ENCODE results near the gene TMEM184A.

TMEM184A gene

DNA sequence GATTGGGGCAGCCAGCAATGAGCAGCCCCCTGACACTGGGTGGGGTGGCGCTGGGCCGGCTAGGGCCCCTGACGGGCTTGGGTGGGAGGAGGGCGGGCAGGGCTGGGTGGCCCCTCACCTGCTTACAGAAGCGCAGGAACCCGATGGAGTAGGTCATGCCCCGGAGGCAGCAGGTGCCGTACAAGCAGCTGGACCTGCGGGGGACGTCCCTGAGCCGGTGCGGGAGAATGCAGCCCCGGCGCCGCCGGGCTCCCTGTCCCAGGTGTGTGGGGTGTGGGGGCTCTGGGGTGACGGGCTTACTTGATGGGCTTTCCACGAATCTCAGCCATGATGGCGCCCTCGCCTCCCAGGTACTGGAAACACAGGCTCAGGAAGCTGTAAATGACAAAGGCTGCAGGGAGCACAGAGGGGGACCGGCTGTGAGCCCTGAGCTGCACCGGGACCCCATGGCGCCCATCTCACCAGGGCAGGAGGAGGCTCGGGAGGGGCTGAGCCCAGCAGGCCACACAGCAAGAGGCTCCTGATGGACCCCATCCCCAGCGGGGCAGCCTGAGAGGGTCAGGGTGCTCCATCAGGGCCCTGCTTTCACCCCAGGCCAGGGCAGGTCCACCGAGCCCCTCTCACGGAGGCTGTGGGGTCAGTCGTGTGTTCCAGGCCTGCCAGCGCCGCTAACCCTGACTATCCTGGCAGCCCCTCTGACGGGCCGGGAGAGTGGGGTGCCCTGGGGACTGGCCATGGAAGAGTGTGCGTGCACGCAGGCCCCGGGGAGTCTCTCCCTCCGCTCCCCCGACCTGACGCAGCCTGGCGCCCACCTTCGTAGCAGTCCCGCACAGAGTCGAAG lies 5.8 kb downstream of the TMEM184A start:
- no peak for DNase-seq

- no peak for DNase-seq
Observed at GRCh38 chr7:1549357-1550004, 6.5 kb downstream of the TMEM184A start.

DNA sequence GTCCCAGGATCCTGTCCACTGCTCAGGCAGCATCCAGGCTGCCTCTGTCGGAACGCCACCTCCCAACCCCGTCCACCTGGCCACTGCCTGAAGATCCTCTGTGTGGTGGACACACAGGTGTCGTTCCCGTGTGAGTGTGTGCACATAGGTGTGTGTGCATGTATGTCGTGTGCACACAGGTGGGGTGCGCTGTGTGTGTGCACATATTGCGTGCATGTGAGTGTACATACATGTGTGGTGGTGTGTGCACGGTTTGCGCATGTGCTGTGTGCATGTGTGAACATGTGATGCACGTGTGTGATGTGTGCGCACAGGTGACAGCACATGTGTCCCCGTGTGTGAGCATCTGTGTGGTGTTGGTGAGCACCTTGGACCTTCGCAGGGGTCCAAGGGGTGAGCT lies 7.1 kb downstream of the TMEM184A start:
- DNase-seq: no peak

DNA sequence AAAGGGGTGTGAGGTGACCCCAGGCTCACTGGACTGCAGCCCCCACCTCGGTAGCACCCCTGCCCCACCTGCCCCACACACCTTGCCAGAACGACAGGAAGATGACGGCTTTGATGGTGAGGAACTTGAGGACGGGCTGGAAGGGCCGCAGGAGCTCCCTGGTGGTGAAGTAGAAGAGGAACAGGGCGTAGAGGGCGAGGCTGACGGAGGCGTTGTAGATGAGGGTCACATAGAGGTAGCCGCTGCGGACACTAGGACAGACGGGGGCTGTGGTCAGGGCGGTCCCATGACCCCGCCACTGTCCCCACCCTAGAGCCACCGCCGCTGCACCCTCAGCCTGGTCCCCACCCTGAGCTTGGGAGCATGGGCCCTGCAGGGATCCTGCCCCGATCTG lies 7.6 kb downstream of the TMEM184A start:
- no peak for DNase-seq

DNA sequence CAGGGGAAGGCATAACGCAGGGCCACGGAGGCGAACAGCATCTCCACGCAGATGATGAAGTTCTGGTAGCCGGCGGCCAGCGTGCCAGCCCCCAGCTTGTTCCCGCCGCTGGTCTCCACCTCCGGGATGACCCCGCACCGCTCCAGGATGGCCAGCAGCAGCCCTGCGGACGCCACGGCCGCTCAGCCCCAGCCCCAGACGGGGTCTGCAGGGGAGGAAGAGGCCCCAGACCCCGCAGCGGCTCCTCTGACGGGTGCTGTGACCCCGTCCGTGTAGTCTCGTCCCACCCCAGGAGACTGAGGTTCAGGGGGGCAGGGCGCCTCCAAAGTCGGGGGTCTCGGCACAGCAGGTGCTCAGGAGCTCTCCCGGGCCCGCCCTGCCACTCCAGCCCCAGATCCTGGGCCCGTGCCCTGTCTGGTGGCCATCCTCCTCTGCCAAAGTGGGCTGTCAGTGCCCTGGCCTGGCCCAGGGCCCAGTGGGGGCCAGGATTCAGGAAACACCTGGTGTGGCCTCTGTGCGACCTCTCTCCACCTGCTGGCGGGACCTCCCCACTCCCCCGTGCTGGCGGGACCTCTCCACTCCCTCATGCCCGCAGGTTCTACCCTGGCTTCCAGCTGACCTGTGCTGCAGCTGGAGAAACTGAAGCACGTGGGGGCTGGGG lies 8.1 kb downstream of the TMEM184A start:
- DNase-seq: no peak

- no peak for DNase-seq
Observed at GRCh38 chr7:1546909-1547776, 8.9 kb downstream of the TMEM184A start.

- DNase-seq: no peak
Observed at GRCh38 chr7:1546274-1546908, 9.6 kb downstream of the TMEM184A start.

DNA sequence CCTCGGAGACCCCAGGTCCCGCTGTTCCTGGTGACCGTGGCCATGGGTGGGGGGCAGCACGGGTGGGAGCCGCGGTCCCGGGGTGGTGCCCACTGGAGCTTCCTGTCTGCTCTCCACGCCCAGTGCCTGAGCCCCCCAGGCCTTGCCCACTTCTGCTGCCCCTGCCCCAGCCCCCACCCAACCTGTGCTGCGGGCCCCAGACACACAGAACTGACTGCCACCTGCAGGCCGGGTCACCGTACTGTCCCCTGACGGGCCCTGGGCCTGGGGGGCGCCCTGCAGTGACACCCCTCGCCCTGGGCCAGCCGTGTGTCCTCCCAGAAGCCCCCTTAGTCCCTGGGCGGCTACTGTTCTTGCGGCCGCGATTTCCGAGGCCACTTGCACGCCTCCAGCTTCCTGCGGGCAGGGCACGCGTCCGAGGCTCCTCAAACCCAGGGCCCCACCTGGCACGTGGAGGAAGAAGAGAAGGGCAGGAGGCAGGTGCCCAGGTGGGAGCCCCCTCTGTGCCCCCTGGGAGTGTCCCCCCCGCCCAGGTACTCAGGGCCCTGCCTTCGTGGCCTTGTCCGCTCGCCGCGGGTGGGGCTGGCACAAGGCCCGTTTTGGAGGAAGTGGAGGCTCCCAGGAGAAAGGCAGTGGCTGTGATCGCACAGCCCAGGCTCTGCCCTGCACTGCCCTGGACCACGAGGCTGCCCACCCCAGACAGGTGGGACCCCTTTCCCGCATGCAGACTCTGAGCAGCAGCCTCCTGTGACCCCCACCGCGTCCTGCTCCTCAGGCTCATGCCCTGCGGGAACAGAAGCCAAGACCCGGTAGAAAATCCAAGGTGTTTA lies 10.4 kb downstream of the TMEM184A start:
- no peak for DNase-seq

DNA sequence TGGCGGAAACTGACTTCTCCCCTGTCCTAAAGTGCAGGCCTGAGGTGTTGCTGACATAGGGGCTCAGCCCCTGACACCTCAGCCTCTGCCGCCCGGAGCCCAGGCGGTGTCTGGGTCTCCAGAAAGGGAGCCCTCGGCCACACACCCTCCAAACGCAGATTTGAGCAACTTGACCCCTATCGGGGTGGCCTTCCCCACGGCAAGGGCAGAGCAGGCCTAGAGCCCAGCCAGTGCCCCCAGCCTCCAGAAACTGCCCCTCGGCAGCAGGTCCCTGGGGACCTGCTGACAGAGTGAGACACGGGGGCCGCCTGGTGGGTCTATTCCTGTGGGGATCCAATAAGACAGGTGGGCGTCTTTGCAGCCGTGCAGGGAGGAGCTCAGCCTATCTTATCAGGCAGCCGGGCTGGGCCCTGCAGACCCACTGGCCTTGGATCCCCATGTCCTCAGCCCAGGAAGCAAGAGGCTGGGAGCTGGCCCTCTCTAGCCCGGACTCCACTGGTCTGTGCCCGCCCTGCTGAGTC lies 11.0 kb downstream of the TMEM184A start:
- DNase-seq: no peak

GRCh38 chr7:1544178-1544895 lies 11.7 kb downstream of the TMEM184A start:
- DNase-seq: no peak

DNA sequence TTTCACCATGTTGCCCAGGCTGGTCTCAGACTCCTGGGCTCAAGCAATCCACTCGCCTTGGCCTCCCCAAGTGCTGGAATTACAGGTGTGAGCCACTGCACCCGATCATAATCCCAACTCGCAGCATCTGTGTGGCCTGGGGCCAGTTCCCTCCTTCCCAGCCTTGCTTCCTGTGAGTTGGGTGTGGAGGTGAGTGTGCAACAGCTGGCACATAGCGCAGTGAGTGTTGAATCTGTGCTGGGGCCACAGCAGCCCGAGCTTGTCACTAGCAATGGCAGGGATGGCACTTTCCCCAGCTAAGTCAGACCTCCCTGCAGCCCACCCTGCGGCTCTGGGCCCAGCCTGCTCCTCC lies 12.2 kb downstream of the TMEM184A start:
- DNase-seq: no peak

- DNase-seq: no peak
Observed at GRCh38 chr7:1542841-1543747, 12.9 kb downstream of the TMEM184A start.

GRCh38 chr7:1542329-1542728 lies 13.7 kb downstream of the TMEM184A start:
- DNase-seq: no peak

GRCh38 chr7:1541431-1542162 lies 14.4 kb downstream of the TMEM184A start:
- no peak for DNase-seq

DNA sequence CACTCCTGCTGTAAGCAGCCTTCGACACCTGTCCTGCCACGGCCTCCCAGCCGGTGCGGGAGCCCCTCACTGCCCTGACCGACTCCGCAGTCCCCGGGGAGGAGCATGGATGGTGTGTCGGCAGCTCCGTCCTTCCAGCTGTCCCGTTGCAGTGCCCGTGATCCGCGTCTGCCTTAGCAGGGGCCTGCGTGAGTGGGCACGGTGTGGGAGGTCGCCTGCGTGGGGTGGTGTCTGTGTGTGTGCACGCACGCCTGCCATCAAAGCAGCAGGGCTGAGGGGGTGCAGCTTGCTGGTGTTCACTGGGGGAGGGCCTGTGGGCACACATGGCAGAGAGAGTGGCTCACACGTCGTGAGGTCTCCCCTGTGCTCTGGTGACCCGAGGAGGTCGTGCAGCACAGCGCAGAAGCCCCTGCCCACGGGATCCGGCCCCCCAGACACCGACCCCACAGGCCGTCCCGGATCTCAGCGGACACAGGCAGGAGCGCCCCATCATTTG lies 15.2 kb downstream of the TMEM184A start:
- DNase-seq: no peak

DNA sequence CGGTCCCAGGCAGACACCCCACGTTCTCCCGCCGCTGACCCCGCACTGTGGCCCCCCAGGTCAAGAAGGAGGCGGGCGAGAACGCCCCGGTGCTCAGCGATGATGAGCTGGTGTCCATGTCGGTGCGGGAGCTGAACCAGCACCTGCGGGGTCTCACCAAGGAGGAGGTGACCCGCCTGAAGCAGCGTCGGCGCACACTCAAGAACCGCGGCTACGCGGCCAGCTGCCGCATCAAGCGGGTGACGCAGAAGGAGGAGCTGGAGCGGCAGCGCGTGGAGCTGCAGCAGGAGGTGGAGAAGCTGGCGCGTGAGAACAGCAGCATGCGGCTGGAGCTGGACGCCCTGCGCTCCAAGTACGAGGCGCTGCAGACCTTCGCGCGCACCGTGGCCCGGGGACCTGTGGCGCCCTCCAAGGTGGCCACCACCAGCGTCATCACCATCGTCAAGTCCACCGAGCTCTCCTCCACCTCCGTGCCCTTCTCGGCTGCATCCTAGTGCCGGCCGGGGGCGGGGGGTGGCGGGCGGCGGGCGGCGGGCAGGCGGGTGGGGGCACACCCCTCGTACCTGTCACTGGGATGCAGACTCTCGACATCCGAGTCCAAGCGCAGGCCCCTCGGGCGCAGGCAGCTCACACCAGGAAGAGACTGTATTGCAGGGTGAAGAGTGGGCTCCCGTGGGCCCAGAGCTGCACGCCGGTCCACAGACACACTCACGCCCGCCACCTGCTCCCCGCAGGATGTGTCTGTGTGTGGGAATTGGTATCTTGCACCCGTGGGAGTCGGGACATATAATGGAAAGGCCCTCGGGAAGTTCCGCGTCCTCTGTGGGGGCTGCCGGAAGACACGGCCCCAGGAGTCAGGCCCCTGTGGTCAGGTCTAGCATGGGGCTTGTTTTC lies 15.9 kb downstream of the TMEM184A start:
- DNase-seq: no peak

DNA sequence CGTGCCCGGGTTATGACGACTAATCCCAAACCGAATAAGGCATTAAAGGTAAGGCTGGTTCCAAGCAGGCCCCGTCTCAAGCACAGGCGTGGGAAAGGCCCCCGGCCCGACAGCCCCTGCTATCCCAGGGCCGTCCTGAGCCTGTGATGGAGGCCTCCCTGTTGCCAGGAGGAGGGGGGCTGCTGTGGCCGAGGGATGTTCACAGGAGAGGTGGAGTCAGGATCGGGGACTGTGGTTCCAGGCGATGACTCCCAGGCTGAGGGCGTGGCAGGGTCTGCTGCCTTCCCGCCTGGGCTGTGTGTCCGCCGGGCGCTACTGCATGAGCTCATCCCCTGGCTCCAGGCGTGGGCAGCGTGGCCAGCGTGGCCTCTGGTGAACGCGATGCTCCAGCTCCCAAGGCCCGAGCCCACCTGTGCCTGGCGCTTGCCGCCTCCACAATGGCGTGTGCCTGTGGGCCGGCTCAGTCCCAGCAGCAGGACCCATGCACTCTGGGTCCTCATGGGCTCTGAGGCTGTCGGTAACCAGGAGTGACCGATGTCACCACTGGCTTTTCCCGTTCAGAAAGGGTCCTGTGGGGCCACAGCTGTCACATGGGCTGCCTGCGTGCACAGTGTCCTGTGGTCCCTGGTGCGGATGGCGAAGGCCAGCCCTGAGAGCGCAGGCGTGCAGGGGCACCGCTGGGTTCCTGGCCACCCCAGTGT lies 16.7 kb downstream of the TMEM184A start:
- DNase-seq: no peak
